ENCODE data around the gene GLCE. TPM values are rescaled to one million over a fixed set of nuclear protein-coding genes. Genes with fewer than 3 reads are reported as not detected.

GLCE gene
- total RNA-seq, 1 experiment from 2014 or later: 12.5 TPM

DNA sequence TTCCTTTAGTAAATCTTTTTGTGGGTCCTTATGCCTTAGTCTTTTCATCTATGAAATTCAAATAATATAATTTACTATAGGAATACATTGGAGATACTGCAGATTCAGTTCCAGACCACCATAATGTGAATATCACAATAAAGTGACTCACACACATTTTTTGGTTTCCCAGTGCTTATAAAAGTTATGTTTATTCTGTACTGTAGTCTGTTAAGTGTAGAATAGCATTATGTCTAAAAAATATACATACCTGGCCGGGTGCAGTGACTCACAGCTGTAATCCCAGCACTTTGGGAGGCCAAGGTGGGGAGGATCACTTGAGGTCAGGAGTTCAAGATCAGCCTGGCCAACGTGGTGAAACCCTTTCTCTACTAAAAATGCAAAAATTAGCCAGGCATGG lies 84.4 kb downstream of the GLCE start (continued):
- TF ChIP-seq, protein P1, sequence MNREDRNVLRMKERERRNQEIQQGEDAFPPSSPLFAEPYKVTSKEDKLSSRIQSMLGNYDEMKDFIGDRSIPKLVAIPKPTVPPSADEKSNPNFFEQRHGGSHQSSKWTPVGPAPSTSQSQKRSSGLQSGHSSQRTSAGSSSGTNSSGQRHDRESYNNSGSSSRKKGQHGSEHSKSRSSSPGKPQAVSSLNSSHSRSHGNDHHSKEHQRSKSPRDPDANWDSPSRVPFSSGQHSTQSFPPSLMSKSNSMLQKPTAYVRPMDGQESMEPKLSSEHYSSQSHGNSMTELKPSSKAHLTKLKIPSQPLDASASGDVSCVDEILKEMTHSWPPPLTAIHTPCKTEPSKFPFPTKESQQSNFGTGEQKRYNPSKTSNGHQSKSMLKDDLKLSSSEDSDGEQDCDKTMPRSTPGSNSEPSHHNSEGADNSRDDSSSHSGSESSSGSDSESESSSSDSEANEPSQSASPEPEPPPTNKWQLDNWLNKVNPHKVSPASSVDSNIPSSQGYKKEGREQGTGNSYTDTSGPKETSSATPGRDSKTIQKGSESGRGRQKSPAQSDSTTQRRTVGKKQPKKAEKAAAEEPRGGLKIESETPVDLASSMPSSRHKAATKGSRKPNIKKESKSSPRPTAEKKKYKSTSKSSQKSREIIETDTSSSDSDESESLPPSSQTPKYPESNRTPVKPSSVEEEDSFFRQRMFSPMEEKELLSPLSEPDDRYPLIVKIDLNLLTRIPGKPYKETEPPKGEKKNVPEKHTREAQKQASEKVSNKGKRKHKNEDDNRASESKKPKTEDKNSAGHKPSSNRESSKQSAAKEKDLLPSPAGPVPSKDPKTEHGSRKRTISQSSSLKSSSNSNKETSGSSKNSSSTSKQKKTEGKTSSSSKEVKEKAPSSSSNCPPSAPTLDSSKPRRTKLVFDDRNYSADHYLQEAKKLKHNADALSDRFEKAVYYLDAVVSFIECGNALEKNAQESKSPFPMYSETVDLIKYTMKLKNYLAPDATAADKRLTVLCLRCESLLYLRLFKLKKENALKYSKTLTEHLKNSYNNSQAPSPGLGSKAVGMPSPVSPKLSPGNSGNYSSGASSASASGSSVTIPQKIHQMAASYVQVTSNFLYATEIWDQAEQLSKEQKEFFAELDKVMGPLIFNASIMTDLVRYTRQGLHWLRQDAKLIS (CRISPR knock-in tag; IDR thresholded peaks at IDR 0.05; ENCODE audit: borderline replicate concordance): no peak
- TF ChIP-seq CREB1 (CRISPR knock-in tag; IDR thresholded peaks at IDR 0.05): no peak
- TF ChIP-seq TEAD1 (CRISPR knock-in tag; IDR thresholded peaks at IDR 0.05): no peak
- TF ChIP-seq, protein P2, sequence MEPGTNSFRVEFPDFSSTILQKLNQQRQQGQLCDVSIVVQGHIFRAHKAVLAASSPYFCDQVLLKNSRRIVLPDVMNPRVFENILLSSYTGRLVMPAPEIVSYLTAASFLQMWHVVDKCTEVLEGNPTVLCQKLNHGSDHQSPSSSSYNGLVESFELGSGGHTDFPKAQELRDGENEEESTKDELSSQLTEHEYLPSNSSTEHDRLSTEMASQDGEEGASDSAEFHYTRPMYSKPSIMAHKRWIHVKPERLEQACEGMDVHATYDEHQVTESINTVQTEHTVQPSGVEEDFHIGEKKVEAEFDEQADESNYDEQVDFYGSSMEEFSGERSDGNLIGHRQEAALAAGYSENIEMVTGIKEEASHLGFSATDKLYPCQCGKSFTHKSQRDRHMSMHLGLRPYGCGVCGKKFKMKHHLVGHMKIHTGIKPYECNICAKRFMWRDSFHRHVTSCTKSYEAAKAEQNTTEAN (CRISPR knock-in tag; IDR thresholded peaks at IDR 0.05): no peak
- TF ChIP-seq, protein P3, sequence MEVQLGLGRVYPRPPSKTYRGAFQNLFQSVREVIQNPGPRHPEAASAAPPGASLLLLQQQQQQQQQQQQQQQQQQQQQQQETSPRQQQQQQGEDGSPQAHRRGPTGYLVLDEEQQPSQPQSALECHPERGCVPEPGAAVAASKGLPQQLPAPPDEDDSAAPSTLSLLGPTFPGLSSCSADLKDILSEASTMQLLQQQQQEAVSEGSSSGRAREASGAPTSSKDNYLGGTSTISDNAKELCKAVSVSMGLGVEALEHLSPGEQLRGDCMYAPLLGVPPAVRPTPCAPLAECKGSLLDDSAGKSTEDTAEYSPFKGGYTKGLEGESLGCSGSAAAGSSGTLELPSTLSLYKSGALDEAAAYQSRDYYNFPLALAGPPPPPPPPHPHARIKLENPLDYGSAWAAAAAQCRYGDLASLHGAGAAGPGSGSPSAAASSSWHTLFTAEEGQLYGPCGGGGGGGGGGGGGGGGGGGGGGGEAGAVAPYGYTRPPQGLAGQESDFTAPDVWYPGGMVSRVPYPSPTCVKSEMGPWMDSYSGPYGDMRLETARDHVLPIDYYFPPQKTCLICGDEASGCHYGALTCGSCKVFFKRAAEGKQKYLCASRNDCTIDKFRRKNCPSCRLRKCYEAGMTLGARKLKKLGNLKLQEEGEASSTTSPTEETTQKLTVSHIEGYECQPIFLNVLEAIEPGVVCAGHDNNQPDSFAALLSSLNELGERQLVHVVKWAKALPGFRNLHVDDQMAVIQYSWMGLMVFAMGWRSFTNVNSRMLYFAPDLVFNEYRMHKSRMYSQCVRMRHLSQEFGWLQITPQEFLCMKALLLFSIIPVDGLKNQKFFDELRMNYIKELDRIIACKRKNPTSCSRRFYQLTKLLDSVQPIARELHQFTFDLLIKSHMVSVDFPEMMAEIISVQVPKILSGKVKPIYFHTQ (CRISPR knock-in tag; IDR thresholded peaks at IDR 0.05): no peak
- TF ChIP-seq, protein P4, sequence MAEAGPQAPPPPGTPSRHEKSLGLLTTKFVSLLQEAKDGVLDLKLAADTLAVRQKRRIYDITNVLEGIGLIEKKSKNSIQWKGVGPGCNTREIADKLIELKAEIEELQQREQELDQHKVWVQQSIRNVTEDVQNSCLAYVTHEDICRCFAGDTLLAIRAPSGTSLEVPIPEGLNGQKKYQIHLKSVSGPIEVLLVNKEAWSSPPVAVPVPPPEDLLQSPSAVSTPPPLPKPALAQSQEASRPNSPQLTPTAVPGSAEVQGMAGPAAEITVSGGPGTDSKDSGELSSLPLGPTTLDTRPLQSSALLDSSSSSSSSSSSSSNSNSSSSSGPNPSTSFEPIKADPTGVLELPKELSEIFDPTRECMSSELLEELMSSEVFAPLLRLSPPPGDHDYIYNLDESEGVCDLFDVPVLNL (CRISPR knock-in tag; IDR thresholded peaks at IDR 0.05; ENCODE audit: borderline replicate concordance, low read depth): no peak
- TF ChIP-seq, protein P5, sequence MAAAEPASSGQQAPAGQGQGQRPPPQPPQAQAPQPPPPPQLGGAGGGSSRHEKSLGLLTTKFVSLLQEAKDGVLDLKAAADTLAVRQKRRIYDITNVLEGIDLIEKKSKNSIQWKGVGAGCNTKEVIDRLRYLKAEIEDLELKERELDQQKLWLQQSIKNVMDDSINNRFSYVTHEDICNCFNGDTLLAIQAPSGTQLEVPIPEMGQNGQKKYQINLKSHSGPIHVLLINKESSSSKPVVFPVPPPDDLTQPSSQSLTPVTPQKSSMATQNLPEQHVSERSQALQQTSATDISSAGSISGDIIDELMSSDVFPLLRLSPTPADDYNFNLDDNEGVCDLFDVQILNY (CRISPR knock-in tag; IDR thresholded peaks at IDR 0.05): no peak
- TF ChIP-seq, protein P6, sequence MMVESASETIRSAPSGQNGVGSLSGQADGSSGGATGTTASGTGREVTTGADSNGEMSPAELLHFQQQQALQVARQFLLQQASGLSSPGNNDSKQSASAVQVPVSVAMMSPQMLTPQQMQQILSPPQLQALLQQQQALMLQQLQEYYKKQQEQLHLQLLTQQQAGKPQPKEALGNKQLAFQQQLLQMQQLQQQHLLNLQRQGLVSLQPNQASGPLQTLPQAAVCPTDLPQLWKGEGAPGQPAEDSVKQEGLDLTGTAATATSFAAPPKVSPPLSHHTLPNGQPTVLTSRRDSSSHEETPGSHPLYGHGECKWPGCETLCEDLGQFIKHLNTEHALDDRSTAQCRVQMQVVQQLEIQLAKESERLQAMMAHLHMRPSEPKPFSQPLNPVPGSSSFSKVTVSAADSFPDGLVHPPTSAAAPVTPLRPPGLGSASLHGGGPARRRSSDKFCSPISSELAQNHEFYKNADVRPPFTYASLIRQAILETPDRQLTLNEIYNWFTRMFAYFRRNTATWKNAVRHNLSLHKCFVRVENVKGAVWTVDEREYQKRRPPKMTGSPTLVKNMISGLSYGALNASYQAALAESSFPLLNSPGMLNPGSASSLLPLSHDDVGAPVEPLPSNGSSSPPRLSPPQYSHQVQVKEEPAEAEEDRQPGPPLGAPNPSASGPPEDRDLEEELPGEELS (CRISPR knock-in tag; IDR thresholded peaks at IDR 0.05): no peak
- TF ChIP-seq, protein P7, sequence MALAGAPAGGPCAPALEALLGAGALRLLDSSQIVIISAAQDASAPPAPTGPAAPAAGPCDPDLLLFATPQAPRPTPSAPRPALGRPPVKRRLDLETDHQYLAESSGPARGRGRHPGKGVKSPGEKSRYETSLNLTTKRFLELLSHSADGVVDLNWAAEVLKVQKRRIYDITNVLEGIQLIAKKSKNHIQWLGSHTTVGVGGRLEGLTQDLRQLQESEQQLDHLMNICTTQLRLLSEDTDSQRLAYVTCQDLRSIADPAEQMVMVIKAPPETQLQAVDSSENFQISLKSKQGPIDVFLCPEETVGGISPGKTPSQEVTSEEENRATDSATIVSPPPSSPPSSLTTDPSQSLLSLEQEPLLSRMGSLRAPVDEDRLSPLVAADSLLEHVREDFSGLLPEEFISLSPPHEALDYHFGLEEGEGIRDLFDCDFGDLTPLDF (CRISPR knock-in tag; IDR thresholded peaks at IDR 0.05): no peak

DNA sequence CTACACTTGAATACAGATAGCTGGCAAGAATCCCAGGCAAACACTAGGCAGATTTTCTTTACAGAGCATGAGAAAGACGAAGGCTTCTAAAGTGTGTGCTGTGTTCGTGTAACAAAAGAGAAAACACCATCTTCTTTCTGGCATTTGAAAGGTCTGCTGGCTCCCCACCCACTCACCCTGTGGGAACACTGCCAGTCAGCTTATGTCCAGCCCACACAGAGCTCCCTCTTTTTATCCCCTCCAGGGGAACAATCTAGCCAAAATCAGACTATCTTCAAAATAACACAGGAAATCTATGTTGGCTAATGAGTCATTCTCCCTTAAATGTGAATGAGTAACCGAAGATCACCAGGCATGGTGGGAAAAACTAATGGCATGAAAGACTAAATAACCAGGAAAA lies 92.7 kb downstream of the GLCE start:
- ChIA-PET CTCF (interaction anchor here (0.6 kb wide), 1 partner anchor 219 kb away, joined by 5 read pairs; no protein-coding TSS in a partner anchor), POLR2A (no interaction called here)
- no peak for ATAC-seq
- H3K9me3 Mint-ChIP-seq: no peaks in the 10 kb centered on the region
- DNase-seq (ENCODE audit: low spot score): no peak
- H3K4me1 Mint-ChIP-seq: peaks cover 2% of the 10 kb centered on the region; the same call in 1 of the 2 replicates
- H3K27me3 Mint-ChIP-seq (ENCODE audit: low read depth): no peaks in the 10 kb centered on the region
- no peak overlapping the region for H3K27ac Mint-ChIP-seq
- H3K4me3 Mint-ChIP-seq: no peak overlapping the region
- no peaks in the 10 kb centered on the region for H3K36me3 Mint-ChIP-seq
- TF ChIP-seq PRRX2 (CRISPR knock-in tag; IDR thresholded peaks at IDR 0.05) (no peak), TEAD1 (CRISPR knock-in tag; IDR thresholded peaks at IDR 0.05) (no peak), SMAD3 (CRISPR knock-in tag; IDR thresholded peaks at IDR 0.05; ENCODE audit: borderline replicate concordance) (no peak), FOXJ3 (CRISPR knock-in tag; IDR thresholded peaks at IDR 0.05; ENCODE audit: borderline replicate concordance) (no peak), SMAD4 (CRISPR knock-in tag; IDR thresholded peaks at IDR 0.05) (no peak)
- TF ChIP-seq, protein P8, sequence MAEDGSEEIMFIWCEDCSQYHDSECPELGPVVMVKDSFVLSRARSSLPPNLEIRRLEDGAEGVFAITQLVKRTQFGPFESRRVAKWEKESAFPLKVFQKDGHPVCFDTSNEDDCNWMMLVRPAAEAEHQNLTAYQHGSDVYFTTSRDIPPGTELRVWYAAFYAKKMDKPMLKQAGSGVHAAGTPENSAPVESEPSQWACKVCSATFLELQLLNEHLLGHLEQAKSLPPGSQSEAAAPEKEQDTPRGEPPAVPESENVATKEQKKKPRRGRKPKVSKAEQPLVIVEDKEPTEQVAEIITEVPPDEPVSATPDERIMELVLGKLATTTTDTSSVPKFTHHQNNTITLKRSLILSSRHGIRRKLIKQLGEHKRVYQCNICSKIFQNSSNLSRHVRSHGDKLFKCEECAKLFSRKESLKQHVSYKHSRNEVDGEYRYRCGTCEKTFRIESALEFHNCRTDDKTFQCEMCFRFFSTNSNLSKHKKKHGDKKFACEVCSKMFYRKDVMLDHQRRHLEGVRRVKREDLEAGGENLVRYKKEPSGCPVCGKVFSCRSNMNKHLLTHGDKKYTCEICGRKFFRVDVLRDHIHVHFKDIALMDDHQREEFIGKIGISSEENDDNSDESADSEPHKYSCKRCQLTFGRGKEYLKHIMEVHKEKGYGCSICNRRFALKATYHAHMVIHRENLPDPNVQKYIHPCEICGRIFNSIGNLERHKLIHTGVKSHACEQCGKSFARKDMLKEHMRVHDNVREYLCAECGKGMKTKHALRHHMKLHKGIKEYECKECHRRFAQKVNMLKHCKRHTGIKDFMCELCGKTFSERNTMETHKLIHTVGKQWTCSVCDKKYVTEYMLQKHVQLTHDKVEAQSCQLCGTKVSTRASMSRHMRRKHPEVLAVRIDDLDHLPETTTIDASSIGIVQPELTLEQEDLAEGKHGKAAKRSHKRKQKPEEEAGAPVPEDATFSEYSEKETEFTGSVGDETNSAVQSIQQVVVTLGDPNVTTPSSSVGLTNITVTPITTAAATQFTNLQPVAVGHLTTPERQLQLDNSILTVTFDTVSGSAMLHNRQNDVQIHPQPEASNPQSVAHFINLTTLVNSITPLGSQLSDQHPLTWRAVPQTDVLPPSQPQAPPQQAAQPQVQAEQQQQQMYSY (CRISPR knock-in tag; IDR thresholded peaks at IDR 0.05): no peak
- TF ChIP-seq, protein P9, sequence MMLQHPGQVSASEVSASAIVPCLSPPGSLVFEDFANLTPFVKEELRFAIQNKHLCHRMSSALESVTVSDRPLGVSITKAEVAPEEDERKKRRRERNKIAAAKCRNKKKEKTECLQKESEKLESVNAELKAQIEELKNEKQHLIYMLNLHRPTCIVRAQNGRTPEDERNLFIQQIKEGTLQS (CRISPR knock-in tag; conservative IDR thresholded peaks at IDR 0.05): no peak

Data from WTC11 (cell line).